Measurements from ENCODE around the gene MSLN.

GRCh38 chr16:790086-790485 is 29.6 kb downstream of the MSLN start:
- TF ChIP-seq EZH2 (IDR thresholded peaks at IDR 0.05; ENCODE audit: insufficient read depth, poor library complexity, severe bottlenecking) (no peak), EZH2phosphoT487 (IDR thresholded peaks at IDR 0.05; ENCODE audit: insufficient read depth, low read depth) (no peak)
